ENCODE measurements around the gene AHI1. TPM values are rescaled to one million over a fixed set of nuclear protein-coding genes. Genes with fewer than 3 reads are reported as not detected.

The AHI1 gene
- total RNA-seq, 1 donor from 2014 or later, result 21.0 TPM

DNA sequence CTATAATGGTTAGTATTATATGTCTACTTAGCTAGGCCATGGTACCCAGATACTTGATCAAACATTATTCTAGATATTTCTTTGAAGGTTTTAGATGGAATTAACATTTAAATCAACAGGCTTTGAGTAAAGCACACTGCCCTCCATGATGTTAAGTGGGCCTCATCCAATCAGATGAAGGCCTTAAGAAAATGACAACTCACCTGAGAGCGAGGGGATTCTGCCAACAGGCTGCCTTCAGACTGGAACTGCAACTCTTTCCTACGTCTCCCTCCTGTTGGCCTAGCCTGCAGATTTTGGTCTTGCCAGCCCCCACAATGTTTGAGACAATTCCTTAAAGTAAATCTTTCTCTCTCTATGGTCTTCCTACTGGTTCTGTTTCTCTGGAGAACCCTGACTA is 137.3 kb downstream of the AHI1 start:
- TF ChIP-seq, protein P1, sequence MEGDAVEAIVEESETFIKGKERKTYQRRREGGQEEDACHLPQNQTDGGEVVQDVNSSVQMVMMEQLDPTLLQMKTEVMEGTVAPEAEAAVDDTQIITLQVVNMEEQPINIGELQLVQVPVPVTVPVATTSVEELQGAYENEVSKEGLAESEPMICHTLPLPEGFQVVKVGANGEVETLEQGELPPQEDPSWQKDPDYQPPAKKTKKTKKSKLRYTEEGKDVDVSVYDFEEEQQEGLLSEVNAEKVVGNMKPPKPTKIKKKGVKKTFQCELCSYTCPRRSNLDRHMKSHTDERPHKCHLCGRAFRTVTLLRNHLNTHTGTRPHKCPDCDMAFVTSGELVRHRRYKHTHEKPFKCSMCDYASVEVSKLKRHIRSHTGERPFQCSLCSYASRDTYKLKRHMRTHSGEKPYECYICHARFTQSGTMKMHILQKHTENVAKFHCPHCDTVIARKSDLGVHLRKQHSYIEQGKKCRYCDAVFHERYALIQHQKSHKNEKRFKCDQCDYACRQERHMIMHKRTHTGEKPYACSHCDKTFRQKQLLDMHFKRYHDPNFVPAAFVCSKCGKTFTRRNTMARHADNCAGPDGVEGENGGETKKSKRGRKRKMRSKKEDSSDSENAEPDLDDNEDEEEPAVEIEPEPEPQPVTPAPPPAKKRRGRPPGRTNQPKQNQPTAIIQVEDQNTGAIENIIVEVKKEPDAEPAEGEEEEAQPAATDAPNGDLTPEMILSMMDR (IDR thresholded peaks at IDR 0.05), result no peak
- no peak overlapping the region for H3K27ac Mint-ChIP-seq
- POLR2A ChIA-PET, result no interaction called here
- H3K36me3 Mint-ChIP-seq (ENCODE audit: low read depth), result no peaks in the 10 kb centered on the region
- ATAC-seq (ENCODE audit: low read depth), result no peak
- intact Hi-C loops (cut with micrococcal nuclease), result no loop called here
- H3K4me3 Mint-ChIP-seq, result no peak overlapping the region
- H3K27me3 Mint-ChIP-seq, result no peaks in the 10 kb centered on the region
- no peaks in the 10 kb centered on the region for H3K4me1 Mint-ChIP-seq
- DNase-seq, result no peak
- CTCF ChIA-PET, result no interaction called here
- H3K9me3 Mint-ChIP-seq, result peaks cover 11% of the 10 kb centered on the region

- DNase-seq (no peak), ATAC-seq (ENCODE audit: low read depth) (no peak)
- Mint-ChIP-seq H3K4me3 (no peak overlapping the region), H3K27ac (no peak overlapping the region), H3K36me3 (ENCODE audit: low read depth) (no peaks in the 10 kb centered on the region), H3K27me3 (no peaks in the 10 kb centered on the region), H3K9me3 (peaks cover 6% of the 10 kb centered on the region), H3K4me1 (no peaks in the 10 kb centered on the region)
- ChIA-PET CTCF (no interaction called here), POLR2A (no interaction called here)
- TF ChIP-seq, protein P1 (IDR thresholded peaks at IDR 0.05), result no peak
- intact Hi-C loops (cut with micrococcal nuclease), result no loop called here
Measured at GRCh38 chr6:135358985-135359384, 138.6 kb downstream of the AHI1 start.

DNA sequence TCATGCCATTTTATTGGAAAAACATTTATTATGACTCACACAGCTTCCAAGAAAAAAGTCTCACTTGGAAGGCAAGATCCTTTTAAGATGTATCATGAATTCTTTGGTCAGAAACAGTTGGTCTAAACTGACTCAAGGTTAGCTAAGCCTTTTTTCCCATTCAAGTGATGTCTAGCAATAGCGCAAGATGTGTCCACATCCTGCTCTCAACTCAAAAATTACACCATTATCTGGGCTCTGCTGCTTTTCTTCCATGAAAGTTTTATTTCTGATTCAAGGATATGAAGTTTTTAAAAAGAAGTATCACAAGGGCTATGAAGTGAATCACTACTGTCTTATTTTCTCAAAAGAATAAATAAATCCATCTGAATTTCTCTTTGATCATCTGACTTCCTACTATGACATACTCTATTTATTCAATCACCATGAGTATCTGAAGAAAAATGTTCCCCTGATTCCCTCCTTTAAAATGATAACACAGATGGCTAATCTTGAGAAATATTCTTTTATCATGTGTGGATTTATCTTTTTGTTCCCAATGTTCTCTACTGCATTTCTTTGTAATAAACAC is 139.2 kb downstream of the AHI1 start:
- Mint-ChIP-seq H3K36me3 (ENCODE audit: low read depth) (no peaks in the 10 kb centered on the region), H3K4me1 (no peaks in the 10 kb centered on the region), H3K9me3 (peaks cover 6% of the 10 kb centered on the region), H3K27me3 (no peaks in the 10 kb centered on the region), H3K27ac (no peak overlapping the region), H3K4me3 (no peak overlapping the region)
- POLR2A ChIA-PET, result no interaction called here
- ATAC-seq (ENCODE audit: low read depth) (no peak), DNase-seq (no peak)
- TF ChIP-seq, protein P1 (IDR thresholded peaks at IDR 0.05), result no peak
- intact Hi-C loops (cut with micrococcal nuclease), result no loop called here
- CTCF ChIA-PET, result no interaction called here

DNA sequence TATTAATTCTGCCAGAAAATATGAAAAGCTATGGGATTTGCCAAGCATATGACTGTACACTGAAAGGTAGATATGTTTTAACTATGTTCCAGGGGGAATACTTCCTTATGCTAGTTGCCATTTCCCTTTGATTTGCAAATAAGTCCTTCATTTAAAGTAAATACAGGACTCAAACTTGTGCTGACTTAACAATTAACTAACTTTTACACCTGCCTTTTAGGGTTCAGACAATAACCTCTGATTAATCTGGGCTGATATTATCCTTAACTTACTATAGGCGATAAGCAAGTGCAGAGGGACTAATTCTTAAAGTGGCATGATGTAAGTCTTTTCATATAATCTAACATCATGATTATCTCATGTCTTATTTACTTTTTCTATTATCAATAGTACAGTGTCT is 143.1 kb downstream of the AHI1 start:
- TF ChIP-seq, protein P1 (IDR thresholded peaks at IDR 0.05), result no peak
- H3K27ac Mint-ChIP-seq, result no peak overlapping the region
- POLR2A ChIA-PET, result no interaction called here
- no peaks in the 10 kb centered on the region for H3K9me3 Mint-ChIP-seq
- DNase-seq (no peak), ATAC-seq (ENCODE audit: low read depth) (no peak)
- no peaks in the 10 kb centered on the region for H3K36me3 Mint-ChIP-seq (ENCODE audit: low read depth)
- intact Hi-C loops (cut with micrococcal nuclease), result no loop called here
- H3K4me3 Mint-ChIP-seq, result no peak overlapping the region
- CTCF ChIA-PET, result no interaction called here
- no peaks in the 10 kb centered on the region for H3K4me1 Mint-ChIP-seq
- no peaks in the 10 kb centered on the region for H3K27me3 Mint-ChIP-seq

DNA sequence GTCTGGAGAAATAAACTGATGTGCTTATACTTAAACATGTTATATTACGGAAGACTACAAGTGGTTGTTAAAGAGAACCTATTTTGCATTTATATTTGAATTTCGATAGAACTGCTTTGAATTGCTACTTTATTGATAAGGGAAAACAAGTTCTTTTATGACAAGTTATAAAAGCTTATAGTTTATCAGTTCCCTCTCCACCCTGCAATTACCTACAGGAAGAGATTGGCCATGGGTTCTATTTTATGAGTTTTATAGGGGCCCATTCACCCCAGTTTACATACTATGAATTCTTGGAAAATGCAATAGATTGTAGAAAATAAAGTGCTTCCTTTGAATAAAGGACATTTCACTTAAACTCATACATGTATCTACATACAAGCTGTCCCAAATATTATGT is 144.4 kb downstream of the AHI1 start:
- CTCF ChIA-PET, result no interaction called here
- no peak for ATAC-seq (ENCODE audit: low read depth)
- no peak for DNase-seq
- Mint-ChIP-seq H3K27ac (no peak overlapping the region), H3K4me1 (no peaks in the 10 kb centered on the region), H3K4me3 (no peak overlapping the region), H3K36me3 (ENCODE audit: low read depth) (no peaks in the 10 kb centered on the region), H3K27me3 (no peaks in the 10 kb centered on the region), H3K9me3 (no peaks in the 10 kb centered on the region)
- intact Hi-C loops (cut with micrococcal nuclease), result no loop called here
- TF ChIP-seq, protein P1 (IDR thresholded peaks at IDR 0.05), result no peak
- POLR2A ChIA-PET, result no interaction called here
